Measurements from ENCODE around the gene KCNQ5.

The KCNQ5 gene

DNA sequence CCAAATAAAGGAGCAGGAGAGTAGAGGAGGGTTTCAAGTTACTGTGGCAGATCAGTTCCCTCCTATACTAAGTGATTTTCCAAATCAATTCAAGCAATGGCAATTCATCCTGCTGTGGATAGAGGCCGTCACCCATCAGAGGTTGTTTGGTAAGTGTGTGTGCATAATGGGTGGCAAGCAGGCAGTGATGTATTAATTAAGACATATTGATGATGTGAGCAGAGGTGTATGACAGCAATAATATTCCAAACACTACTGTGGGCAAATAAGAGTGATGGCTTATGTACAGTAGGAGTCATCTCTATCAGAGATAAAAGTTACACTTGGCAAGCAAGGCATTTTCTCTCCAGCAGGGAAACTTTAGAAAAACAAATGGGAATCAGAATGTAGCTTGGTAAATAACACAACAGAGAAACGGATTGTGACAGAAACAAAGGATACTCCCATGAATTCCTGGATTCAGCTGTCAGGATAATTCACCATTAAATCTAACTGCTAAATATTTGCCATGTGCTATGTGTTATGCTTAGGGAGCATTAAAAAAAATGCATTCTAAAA, 407.1 kb downstream of the KCNQ5 start:
- no peak overlapping the region for H3K4me3 ChIP-seq (ENCODE audit: low read depth, low read length)
- H3K27ac ChIP-seq (ENCODE audit: low read depth, low read length), result no peak overlapping the region
- peaks cover 22% of the 10 kb centered on the region for H3K4me1 ChIP-seq (ENCODE audit: control insufficient read depth, insufficient read depth, low read length)
- no peaks in the 10 kb centered on the region for H3K36me3 ChIP-seq (ENCODE audit: control insufficient read depth, insufficient read depth, low read length)
- no peaks in the 10 kb centered on the region for H3K9me3 ChIP-seq (ENCODE audit: control insufficient read depth, insufficient read depth, low read length)
- H3K27me3 ChIP-seq (ENCODE audit: control insufficient read depth, insufficient read depth, low read length), result no peaks in the 10 kb centered on the region
- no peak overlapping the region for H3K9ac ChIP-seq (ENCODE audit: low read depth, low read length)

DNA sequence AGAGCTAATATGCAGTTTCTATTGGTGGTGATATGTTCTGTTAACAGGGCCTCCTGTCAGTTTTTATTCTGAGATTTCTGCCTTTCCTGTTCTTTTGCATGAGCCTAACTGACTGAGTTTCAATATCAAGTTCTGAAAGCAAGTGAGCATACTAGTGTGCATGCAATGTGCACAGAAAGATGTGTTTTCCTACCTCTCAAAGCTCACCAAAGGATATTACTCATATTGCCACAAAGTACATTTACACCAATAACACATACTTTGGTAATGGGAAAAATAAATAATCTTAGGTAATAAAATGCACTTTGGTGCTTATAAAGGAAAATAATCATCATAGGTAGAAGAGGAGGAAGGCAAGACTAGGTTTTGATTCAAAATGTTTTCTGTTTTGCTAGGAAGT, 408.4 kb downstream of the KCNQ5 start:
- Histone ChIP-seq H3K4me1 (ENCODE audit: control insufficient read depth, insufficient read depth, low read length) (peaks cover 22% of the 10 kb centered on the region), H3K4me3 (ENCODE audit: low read depth, low read length) (no peak overlapping the region), H3K9ac (ENCODE audit: low read depth, low read length) (no peak overlapping the region), H3K27ac (ENCODE audit: low read depth, low read length) (no peak overlapping the region), H3K9me3 (ENCODE audit: control insufficient read depth, insufficient read depth, low read length) (no peaks in the 10 kb centered on the region), H3K36me3 (ENCODE audit: control insufficient read depth, insufficient read depth, low read length) (no peaks in the 10 kb centered on the region), H3K27me3 (ENCODE audit: control insufficient read depth, insufficient read depth, low read length) (no peaks in the 10 kb centered on the region)

DNA sequence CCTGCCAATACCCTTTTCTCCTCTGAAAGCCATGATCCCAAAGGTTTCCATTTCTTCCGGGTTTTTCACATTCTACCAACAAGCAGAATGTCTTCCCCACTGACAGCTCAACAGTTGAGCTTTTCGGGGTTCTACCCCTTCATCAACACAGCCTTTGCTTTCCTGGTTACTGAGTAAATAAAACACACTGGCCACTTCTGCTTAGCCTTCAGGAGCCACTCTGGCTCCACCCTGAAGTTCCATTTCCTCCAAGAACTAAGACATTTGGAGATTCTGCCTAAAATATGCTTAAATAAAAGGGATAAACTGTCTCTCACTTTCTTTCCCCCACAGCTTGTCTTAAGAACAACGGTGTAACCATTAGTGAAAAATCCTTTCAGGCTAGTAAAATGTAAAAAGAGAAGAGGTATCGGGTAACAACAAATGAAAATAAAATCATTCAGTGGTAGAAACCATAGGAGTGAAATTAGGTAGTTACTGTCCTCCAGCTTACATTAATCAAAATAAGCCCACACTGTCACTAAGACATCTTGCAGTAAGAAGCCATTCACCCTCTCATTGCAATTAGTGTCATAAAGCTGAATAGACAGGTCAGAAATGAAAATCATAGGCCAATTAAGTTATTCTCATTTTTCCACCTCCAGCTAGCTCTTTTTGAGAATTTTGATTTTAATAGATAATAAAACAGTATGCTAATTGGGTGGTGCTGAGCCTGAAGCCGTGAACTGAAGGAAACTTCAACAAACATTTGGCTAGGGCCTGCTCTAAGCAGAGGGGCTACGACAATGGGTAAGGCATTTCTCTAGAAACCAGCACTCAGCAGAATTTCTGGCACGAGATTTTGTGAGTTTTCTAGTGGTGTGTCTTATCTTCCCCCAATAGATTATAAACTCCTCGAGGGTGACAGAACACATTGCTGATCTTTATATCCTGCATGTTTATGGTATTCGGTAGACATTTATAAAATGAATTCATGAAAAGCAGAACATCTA, 409.2 kb downstream of the KCNQ5 start:
- H3K4me3 ChIP-seq (ENCODE audit: low read depth, low read length), result no peak overlapping the region
- peaks cover 22% of the 10 kb centered on the region for H3K4me1 ChIP-seq (ENCODE audit: control insufficient read depth, insufficient read depth, low read length)
- no peaks in the 10 kb centered on the region for H3K36me3 ChIP-seq (ENCODE audit: control insufficient read depth, insufficient read depth, low read length)
- H3K27ac ChIP-seq (ENCODE audit: low read depth, low read length), result no peak overlapping the region
- no peaks in the 10 kb centered on the region for H3K9me3 ChIP-seq (ENCODE audit: control insufficient read depth, insufficient read depth, low read length)
- no peak overlapping the region for H3K9ac ChIP-seq (ENCODE audit: low read depth, low read length)
- H3K27me3 ChIP-seq (ENCODE audit: control insufficient read depth, insufficient read depth, low read length), result no peaks in the 10 kb centered on the region

DNA sequence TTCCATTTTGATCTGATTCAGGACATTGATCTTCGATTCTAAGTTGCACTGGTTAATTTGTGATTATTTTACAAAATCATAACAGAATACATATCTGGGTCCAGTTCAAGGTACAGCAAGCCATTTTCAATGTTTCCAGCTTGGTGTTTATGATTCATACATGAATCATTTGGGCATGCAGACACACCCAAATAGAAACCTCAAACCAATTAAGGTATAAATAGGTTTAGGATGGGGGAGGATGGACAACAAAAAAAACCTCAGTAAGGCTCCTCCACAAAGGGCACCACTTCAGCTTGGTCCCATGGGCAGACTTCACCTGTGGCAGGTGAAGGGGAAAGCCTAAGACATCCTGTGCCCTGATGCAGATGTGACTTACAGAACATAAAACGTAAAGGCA, 410.7 kb downstream of the KCNQ5 start:
- no peaks in the 10 kb centered on the region for H3K36me3 ChIP-seq (ENCODE audit: control insufficient read depth, insufficient read depth, low read length)
- no peak overlapping the region for H3K9ac ChIP-seq (ENCODE audit: low read depth, low read length)
- H3K27me3 ChIP-seq (ENCODE audit: control insufficient read depth, insufficient read depth, low read length), result no peaks in the 10 kb centered on the region
- no peak overlapping the region for H3K4me3 ChIP-seq (ENCODE audit: low read depth, low read length)
- peaks cover 22% of the 10 kb centered on the region for H3K4me1 ChIP-seq (ENCODE audit: control insufficient read depth, insufficient read depth, low read length)
- H3K9me3 ChIP-seq (ENCODE audit: control insufficient read depth, insufficient read depth, low read length), result no peaks in the 10 kb centered on the region; the same call in 1 of the 2 replicates
- H3K27ac ChIP-seq (ENCODE audit: low read depth, low read length), result no peak overlapping the region

DNA sequence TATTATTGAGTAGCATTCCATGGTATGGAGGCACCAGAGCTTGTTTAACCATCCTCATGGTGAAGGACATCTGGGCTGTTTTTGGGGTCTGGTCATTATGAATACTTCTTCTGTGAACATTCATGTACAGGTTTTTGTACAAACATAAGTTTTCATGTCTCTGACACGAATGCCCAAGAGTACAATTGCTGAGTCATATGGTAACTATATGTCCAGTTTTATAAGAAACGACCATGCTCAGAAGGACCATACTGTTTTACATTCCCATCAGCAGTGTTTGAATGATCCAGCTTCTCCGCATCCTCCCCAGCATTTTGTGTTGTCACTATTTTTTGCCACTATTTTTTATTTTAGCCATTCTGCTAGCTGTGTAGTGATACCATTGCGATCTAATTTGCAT, 414.8 kb downstream of the KCNQ5 start:
- Histone ChIP-seq H3K4me1 (ENCODE audit: control insufficient read depth, insufficient read depth, low read length) (no peaks in the 10 kb centered on the region), H3K9me3 (ENCODE audit: control insufficient read depth, insufficient read depth, low read length) (no peaks in the 10 kb centered on the region; the same call in 1 of the 2 replicates), H3K36me3 (ENCODE audit: control insufficient read depth, insufficient read depth, low read length) (no peaks in the 10 kb centered on the region), H3K27ac (ENCODE audit: low read depth, low read length) (no peak overlapping the region), H3K27me3 (ENCODE audit: control insufficient read depth, insufficient read depth, low read length) (no peaks in the 10 kb centered on the region), H3K9ac (ENCODE audit: low read depth, low read length) (no peak overlapping the region), H3K4me3 (ENCODE audit: low read depth, low read length) (no peak overlapping the region)

DNA sequence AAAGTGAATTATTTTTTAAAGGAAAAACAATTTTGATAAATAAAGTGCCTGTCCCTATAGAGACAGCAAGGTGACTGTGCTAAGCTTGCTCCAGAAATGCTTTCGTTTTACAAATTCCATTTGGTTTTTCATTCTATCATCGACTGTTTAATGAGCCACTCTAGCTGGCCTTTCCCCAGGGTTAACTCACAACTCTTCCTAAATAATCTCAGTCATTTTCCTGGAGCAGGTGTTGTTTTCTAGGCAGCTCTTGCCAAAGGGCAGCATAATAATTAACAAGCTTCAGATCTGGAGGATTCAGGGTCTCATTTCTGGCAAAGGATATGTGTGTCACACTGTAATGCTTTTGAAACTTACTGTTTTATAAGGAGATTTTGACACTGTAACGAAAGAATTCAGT, 419.2 kb downstream of the KCNQ5 start:
- H3K9me3 ChIP-seq (ENCODE audit: control insufficient read depth, insufficient read depth, low read length), result no peaks in the 10 kb centered on the region; the same call in 1 of the 2 replicates
- no peak overlapping the region for H3K27ac ChIP-seq (ENCODE audit: low read depth, low read length)
- H3K9ac ChIP-seq (ENCODE audit: low read depth, low read length), result no peak overlapping the region
- no peaks in the 10 kb centered on the region for H3K36me3 ChIP-seq (ENCODE audit: control insufficient read depth, insufficient read depth, low read length)
- H3K4me1 ChIP-seq (ENCODE audit: control insufficient read depth, insufficient read depth, low read length), result no peaks in the 10 kb centered on the region
- no peaks in the 10 kb centered on the region for H3K27me3 ChIP-seq (ENCODE audit: control insufficient read depth, insufficient read depth, low read length)
- no peak overlapping the region for H3K4me3 ChIP-seq (ENCODE audit: low read depth, low read length)

DNA sequence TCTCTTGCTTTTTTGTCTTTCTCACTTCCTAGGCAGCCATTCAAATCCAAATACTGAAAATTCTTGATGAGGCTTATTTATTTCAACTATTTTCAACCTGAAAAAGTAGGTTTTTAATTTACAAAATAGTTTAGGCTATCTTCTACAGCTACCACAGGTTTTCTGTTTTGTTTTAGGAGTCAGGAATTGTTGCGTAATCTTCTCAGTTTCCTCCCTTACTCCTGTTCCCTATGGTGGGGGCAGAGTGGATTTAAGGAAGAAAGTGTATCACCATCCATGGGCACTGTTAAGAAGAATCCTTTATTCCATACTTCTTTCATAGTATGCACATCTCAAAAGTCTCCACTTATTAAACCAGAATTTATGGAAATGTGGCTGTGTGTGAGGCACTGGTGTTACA, 421.0 kb downstream of the KCNQ5 start:
- Histone ChIP-seq H3K4me1 (ENCODE audit: control insufficient read depth, insufficient read depth, low read length) (no peaks in the 10 kb centered on the region), H3K9ac (ENCODE audit: low read depth, low read length) (no peak overlapping the region), H3K9me3 (ENCODE audit: control insufficient read depth, insufficient read depth, low read length) (no peaks in the 10 kb centered on the region), H3K27me3 (ENCODE audit: control insufficient read depth, insufficient read depth, low read length) (no peaks in the 10 kb centered on the region), H3K4me3 (ENCODE audit: low read depth, low read length) (no peak overlapping the region), H3K36me3 (ENCODE audit: control insufficient read depth, insufficient read depth, low read length) (no peaks in the 10 kb centered on the region), H3K27ac (ENCODE audit: low read depth, low read length) (no peak overlapping the region)

DNA sequence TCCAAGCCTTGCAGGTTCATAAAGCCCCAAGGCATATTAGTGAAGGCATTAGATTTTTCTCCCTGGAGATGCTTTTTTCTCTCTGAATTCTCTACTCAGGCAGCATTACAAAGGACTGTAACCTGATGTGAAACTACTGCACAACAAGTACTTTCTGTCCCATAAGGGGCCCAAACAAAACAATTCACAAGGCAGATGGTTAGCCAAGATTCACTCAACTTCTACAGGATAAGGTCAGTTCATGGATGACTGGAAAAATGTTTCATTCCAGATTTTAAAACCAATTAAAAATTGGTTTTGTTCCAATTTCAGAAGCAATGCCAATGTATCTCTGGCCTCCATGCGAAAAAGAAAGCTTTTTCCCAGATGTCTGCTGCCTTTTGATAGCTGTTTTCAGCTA, 421.6 kb downstream of the KCNQ5 start:
- no peak overlapping the region for H3K27ac ChIP-seq (ENCODE audit: low read depth, low read length)
- no peaks in the 10 kb centered on the region for H3K27me3 ChIP-seq (ENCODE audit: control insufficient read depth, insufficient read depth, low read length)
- no peak overlapping the region for H3K9ac ChIP-seq (ENCODE audit: low read depth, low read length)
- no peaks in the 10 kb centered on the region for H3K9me3 ChIP-seq (ENCODE audit: control insufficient read depth, insufficient read depth, low read length)
- no peaks in the 10 kb centered on the region for H3K36me3 ChIP-seq (ENCODE audit: control insufficient read depth, insufficient read depth, low read length)
- no peak overlapping the region for H3K4me3 ChIP-seq (ENCODE audit: low read depth, low read length)
- no peaks in the 10 kb centered on the region for H3K4me1 ChIP-seq (ENCODE audit: control insufficient read depth, insufficient read depth, low read length)

DNA sequence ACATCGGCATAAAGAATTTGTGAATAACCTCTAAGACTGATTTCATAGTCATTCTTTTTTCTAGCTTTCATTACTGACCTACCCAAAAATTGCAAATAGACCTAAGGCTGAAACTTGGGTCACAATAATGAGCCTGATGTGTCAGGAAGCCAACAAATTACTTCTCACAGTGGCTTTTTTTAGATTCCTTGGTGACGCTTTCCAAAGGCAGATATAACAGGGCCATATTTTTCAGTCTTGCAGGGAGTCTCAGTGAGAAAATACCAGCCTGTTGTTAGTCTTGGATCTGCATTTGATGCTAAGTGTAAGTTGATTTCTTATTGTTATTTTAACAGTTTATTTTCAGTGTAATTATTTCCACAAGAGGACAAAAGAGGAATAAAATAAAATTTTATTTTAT, 423.7 kb downstream of the KCNQ5 start:
- Histone ChIP-seq H3K9ac (ENCODE audit: low read depth, low read length) (no peak overlapping the region), H3K36me3 (ENCODE audit: control insufficient read depth, insufficient read depth, low read length) (no peaks in the 10 kb centered on the region), H3K4me1 (ENCODE audit: control insufficient read depth, insufficient read depth, low read length) (no peaks in the 10 kb centered on the region), H3K27ac (ENCODE audit: low read depth, low read length) (no peak overlapping the region), H3K4me3 (ENCODE audit: low read depth, low read length) (no peak overlapping the region), H3K9me3 (ENCODE audit: control insufficient read depth, insufficient read depth, low read length) (no peaks in the 10 kb centered on the region), H3K27me3 (ENCODE audit: control insufficient read depth, insufficient read depth, low read length) (no peaks in the 10 kb centered on the region)

DNA sequence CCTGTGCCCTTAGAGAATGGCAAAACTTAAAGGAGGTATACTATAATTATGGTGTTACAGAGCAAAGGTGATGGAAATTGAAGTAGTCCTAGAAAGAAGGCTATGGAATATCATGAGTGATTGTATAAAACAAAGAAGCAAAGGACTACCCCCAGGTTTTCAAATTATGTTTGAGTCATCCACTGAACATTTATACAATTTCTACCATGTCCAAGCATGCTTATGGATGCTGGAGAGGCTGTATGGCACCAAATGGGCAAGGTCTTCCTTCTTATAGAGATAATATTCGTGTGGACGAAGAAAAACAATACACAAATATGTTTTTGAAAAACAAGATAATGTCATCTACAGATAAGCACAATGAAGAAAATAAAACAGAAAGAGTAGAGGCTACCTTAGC, 425.9 kb downstream of the KCNQ5 start:
- no peaks in the 10 kb centered on the region for H3K27me3 ChIP-seq (ENCODE audit: control insufficient read depth, insufficient read depth, low read length)
- H3K9ac ChIP-seq (ENCODE audit: low read depth, low read length), result no peak overlapping the region
- H3K9me3 ChIP-seq (ENCODE audit: control insufficient read depth, insufficient read depth, low read length), result no peaks in the 10 kb centered on the region
- H3K4me3 ChIP-seq (ENCODE audit: low read depth, low read length), result no peak overlapping the region
- no peaks in the 10 kb centered on the region for H3K4me1 ChIP-seq (ENCODE audit: control insufficient read depth, insufficient read depth, low read length)
- no peak overlapping the region for H3K27ac ChIP-seq (ENCODE audit: low read depth, low read length)
- no peaks in the 10 kb centered on the region for H3K36me3 ChIP-seq (ENCODE audit: control insufficient read depth, insufficient read depth, low read length)

DNA sequence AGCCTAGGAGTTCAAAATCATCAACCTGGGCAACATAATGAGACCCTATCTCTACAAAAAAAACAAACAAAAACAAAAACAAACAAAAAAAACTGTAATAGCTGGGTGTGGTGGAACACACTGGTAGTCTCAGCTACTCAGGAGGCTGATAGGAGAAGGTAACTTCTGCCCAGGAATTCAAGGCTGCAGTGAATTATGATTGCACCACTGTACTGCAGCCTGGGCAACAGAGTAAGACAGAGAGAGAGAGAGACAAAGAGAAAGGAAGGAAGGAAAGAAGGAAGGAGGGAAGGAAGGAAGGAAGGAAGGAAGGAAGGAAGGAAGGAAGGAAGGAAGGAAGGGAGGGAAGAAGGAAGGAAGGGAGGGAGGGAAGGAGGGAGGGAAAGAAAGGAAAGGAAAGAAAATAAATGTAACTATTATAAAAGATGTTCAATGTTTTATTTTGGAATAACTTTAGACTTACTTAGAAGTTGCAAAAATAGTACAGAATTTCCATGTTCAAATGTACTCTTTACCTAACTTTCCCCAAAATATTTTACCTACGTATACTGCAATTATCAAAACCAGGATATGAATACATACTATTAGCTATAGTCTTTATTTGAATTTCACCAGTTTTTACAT, 428.2 kb downstream of the KCNQ5 start:
- no peaks in the 10 kb centered on the region for H3K36me3 ChIP-seq (ENCODE audit: control insufficient read depth, insufficient read depth, low read length)
- H3K4me3 ChIP-seq (ENCODE audit: low read depth, low read length), result no peak overlapping the region
- H3K9me3 ChIP-seq (ENCODE audit: control insufficient read depth, insufficient read depth, low read length), result no peaks in the 10 kb centered on the region
- H3K27ac ChIP-seq (ENCODE audit: low read depth, low read length), result no peak overlapping the region
- H3K4me1 ChIP-seq (ENCODE audit: control insufficient read depth, insufficient read depth, low read length), result no peaks in the 10 kb centered on the region
- H3K27me3 ChIP-seq (ENCODE audit: control insufficient read depth, insufficient read depth, low read length), result no peaks in the 10 kb centered on the region
- H3K9ac ChIP-seq (ENCODE audit: low read depth, low read length), result no peak overlapping the region

Measured in HUES48 (cell line).